ENCODE data around the gene KRTAP4-3.
"Not testable (repeated sequence)": the region's sequence is repeated elsewhere in the genome, so short reads cannot be mapped to it uniquely, and the experiment has no call there.

The KRTAP4-3 gene

DNA sequence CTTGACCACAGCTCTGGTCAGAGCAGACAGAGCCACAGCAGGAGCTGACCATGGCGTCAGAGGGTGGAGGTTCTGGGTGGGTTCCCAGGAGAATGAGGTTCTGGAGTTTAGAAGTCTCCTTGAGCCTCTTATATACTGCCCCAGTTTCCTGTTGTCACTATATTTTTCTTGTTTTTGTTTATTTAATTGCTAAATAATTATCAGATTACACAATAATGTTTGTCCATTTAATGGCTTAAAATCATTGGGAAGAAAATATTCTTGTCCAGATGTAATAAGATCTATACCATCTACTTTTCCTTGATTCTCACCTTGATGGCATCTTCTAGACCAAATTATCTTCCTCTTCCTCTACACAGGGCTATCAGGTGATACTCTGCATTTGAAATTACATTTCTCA is at the start of gene KRTAP4-3:
Gene KRTAP4-3, minus strand, starts transcription at position 101 of the 400 bp plus-strand sequence. Its CDS starts 49 bp downstream, at position 52.
- DNase-seq (ENCODE audit: low read depth in 2 of 2) = no peak

DNA sequence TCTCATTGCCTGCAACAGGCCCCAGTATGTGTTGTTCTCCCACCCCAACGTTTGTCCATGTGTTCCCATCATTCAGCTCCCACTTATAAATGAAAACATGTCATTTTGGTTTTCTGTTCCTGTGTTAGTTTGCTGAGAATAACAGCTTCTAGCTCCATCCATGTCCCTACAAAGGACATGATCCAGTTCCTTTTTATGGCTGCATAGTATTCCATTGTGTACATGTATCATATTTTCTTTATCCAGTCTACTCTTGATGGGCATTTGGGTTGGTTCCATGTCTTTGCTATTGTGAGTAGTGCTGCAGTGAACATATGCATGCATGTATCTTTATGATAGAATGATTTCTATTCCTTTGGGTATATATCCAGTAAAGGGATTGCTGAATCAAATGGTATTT is 47.7 kb upstream of the KRTAP4-3 start:
- no peak for DNase-seq (ENCODE audit: low read depth in 2 of 2)

DNA sequence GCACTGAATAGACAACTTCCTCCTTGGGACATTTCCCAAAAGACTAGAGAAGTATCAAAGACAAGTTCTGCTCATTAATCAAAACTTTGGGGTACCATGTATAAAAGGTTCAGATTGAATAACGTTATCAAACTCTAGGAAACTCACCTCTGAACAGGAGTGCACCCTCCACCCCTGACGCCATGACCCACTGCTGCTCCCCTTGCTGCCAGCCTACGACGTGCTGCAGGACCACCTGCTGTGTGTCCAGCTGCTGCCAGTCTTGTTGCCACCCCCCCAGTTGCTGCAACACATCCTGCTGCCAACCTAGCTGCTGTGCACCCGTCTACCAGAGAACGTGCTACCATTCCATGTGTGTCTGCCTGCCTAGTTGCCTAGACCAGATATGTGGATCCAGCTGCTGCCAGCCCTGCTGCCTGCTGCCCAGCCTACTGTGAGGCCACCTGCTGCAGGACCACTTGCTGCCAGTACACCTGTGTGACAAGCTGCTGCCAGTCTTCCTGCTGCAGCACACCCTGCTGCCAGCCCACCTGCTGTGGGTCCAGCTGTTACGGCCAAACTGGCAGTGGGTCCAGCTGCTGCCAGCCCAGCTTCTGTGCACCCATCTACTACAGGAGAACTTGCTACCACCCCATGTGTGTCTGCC is 44.6 kb upstream of the KRTAP4-3 start:
- DNase-seq (ENCODE audit: low read depth in 2 of 2) = no peak

DNA sequence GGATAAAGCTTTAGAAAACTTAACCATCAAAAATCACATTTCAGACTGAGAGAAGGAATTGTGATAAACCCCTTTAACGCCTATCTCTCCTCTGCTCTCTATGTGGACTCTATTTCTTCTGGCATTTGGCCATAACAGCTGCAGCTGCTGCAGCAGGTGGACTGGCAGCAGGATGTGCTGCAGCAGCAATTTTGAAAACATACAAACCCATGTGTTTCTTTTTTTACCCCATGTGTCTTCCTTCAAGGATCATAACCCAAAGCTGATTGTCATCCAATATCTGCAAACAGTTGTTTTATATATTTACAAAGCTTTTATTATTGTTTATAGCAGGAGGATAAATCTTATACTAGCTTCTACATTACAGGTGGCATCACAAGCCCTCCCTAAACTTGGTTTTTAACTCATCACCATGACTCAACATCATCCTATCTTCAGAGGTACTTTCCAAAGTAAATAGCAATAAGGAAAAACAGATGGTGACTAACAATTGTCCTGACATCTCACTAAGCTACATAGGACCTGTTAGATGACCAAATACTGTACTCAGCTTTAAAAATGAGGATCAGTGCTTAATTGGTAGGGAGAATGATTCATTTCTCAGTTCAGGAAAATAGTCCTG is 43.9 kb upstream of the KRTAP4-3 start:
- no peak for DNase-seq (ENCODE audit: low read depth in 2 of 2)

DNA sequence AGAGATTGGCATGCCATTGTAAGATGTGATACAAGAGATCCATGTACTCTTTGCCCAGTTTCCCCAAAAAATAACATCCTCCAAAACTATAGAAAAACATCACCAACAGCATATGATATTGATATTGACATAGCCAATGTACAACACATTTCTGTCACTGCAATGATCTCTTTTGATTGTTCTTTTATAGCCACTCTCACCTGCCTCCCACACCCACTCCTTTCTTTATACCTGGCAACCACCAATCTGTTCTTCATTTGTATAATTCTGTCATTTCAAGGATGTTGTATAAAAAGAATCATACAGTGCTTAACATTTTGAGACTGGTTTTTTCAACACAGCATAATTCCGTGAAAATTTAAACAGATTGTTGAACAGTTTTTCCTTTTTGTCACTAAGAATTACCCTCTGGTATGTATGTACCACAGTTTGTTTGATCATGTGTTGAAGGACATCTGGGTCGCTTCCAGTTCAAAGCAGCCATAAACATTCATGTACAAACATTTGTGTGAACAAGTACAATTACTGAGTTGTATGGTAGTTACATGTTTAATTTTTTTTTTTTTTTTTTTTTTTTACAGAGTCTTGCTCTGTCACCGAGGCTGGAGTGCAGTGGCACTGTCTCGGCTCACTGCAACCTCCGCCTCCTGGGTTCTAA is 31.5 kb upstream of the KRTAP4-3 start:
- no peak for DNase-seq (ENCODE audit: low read depth in 2 of 2)

DNA sequence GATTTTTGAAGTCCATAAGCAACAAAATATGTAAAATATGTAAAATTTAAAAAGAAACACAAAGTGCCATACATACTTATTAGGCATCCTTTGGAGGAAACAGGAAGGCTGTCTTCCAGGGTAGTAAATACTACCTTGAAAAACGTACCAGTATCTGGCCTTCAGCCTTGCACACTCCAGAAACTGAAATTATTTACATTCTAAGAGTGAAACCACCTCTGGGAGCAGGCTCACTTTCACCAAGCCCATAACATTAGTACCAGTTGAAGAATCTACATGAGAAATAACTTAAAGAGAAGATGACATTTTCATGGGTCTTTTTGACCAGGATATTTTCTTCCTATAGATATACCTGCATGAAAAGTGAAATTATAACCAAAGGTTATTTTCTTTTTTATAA is 28.0 kb upstream of the KRTAP4-3 start:
- DNase-seq (ENCODE audit: low read depth in 2 of 2) = no peak

DNA sequence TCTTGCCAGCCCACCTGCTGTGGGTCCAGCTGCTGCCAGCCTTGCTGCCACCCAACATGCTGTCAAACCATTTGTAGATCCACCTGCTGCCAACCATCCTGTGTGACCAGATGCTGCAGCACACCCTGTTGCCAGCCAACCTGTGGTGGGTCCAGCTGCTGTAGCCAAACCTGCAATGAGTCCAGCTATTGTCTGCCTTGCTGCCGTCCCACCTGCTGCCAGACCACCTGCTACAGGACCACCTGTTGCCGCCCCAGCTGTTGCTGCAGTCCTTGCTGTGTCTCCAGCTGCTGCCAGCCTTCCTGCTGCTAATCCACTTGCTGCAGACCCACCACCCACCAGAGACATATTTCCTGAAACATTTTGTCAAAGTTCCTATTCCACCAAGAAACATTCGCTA is 22.3 kb upstream of the KRTAP4-3 start:
- DNase-seq (ENCODE audit: low read depth in 2 of 2) = no peak

DNA sequence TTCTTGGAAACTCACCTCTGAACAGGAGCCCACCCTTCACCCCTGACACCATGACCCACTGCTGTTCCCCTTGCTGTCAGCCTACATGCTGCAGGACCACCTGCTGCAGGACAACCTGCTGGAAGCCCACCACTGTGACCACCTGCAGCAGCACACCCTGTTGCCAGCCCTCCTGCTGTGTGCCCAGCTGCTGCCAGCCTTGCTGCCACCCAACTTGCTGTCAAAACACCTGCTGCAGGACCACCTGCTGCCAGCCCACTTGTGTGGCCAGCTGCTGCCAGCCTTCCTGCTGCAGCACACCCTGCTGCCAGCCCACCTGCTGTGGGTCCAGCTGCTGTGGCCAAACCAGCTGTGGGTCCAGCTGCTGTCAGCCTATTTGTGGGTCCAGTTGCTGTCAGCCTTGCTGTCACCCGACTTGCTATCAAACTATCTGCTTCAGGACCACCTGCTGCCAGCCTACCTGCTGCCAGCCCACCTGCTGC is 21.9 kb upstream of the KRTAP4-3 start, which contains the start of gene KRTAP9-1:
Gene KRTAP9-1, plus strand, starts transcription at position 51 of the 482 bp plus-strand sequence. Its CDS starts 0 bp downstream, at position 51.
- DNase-seq (ENCODE audit: low read depth in 2 of 2) = not testable (repeated sequence)

DNA sequence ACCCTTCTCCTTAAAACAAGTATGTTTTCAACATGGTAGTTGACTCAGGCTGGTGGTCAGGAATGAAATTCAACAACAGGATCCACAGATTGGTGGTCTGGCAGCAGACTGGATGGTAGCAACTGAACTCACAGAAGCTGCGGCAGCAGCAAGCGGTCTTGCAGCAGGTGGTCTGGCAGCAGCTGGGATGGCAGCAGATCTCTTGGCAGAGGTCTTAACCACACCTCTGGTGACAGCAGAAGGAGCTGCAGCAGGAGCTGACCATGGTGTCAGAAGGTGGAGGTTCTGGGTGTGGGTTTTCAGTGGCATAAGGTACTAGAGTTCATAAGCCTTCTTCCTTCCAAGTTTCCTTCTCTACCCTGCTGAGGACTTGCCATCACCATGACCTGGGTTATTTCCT is 18.9 kb upstream of the KRTAP4-3 start:
- no peak for DNase-seq (ENCODE audit: low read depth in 2 of 2)

DNA sequence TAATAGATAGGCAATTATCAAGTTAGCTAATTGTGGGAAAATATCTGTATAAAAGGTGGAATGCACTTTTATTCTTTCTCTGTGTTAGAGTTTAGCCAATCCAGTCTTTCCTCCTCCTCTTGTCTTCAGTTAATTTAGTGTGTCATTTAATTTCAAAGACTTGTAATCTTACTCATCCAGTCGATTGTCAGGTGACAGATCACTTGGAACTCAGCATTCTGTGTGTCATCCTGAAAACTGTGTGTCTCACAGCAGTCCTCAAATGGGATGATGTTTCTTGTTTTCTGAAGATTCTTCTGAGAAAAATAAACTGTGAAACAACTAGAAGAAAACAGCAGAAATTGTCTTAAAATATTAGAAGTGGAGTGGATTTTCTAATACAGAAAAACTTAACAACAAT is 17.0 kb upstream of the KRTAP4-3 start:
- DNase-seq (ENCODE audit: low read depth in 2 of 2) = no peak

DNA sequence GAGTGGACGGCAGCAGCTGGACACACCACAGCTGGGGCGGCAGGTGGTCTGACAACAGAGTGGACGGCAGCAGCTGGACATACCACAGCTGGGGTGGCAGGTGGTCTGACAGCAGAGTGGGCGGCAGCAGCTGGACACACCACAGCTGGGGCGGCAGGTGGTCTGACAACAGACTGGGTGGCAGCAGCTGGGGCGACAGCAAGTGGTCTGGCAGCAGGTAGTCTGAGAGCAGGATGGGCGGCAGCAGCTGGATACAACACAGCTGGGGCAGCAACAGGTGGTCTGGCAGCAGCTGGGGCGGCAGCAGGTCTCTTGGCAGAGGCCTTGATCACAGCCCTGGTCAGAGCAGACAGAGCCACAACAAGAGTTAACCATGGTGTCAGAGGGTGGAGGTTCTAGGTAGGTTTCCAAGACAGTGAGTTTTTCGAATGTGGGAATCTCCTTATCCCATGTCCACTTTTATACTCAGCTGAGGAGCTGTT is 16.5 kb upstream of the KRTAP4-3 start, which contains the start of gene KRTAP4-1:
Gene KRTAP4-1, minus strand, starts transcription at position 432 of the 482 bp plus-strand sequence. Its CDS starts 57 bp downstream, at position 375.
- no peak for DNase-seq (ENCODE audit: low read depth in 2 of 2)

DNA sequence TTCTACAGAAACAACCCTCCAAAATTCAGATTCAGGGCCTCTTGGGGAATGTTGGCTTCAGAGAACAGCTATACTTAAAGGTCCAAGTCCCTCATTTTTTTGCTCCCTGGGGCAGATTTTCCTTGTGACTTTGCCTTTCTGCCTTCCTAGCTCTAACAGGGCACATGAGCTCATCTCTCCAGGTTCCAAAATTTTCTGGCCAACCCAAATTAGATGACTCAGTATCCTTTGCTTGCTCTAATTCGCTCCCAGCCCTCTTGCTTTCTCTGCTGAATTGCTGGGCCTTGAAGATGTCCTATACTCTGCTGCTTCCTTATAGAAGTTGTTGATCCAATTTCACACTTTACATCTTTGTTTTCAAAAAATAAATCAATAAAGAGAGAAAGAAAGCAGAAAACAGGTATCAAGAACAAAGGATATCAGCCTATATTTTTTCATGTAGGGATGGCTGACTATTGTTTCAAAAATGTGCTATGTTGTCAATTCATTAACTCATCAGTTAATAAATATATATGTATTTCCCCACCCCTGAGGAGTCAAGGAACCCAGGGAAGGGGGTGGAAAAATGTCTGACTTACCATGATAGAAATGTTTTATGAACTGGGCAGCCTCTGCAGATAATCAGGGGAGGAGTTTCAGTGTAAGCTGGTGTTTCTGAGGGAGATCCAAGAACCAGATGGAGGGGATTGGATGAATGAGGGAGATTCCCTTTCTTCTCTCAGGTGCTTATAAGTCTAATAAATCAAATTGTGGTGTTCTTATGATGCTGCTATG is 11.0 kb upstream of the KRTAP4-3 start:
- DNase-seq (ENCODE audit: low read depth in 2 of 2) = no peak

DNA sequence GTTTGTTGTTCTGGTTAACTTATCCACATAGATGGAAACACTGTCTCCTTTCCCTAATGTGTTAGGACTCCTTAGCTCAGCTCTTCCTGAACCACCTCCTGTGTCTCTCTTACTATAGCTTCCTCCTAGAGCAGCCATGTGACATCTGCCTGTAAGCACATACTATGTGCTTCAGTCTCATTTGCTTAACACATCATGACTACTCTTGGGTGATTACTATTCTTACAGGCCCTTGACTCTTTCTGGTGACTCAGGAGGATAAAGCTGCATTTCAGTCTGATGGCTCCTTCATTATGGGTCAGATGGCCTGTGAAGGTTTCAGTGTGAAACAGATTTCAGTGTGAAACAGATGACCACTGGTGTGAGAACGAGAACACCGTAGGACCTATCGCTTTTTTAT is 10.3 kb upstream of the KRTAP4-3 start:
- DNase-seq (ENCODE audit: low read depth in 2 of 2) = no peak

DNA sequence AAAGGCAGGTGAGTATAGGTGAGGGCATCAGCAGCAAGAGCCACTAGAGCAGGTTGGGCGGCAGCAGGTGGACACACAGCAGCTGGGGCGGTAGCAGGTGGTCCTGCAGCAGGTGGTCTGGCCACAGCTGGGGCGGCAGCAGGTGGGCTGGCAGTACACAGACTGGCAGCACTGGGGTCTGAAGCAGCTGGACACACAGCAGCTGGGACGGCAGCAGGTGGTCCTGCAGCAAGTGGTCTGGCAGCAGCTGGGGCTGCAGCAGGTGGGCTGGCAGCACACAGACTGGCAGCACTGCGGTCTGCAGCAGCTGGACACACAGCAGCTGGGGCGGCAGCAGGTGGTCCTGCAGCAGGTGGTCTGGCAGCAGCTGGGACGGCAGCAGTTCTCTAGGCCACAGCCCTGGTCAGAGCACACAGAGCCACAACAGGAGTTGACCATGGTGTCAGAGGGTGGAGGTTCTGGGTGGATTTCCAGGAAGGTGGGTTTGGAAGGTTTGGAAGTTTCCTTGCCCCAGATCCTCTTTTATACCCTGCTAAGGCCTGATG is 9.8 kb upstream of the KRTAP4-3 start, which contains the start of gene KRTAP4-2:
Gene KRTAP4-2, minus strand, starts transcription at position 495 of the 545 bp plus-strand sequence. Its CDS starts 57 bp downstream, at position 438.
- no peak for DNase-seq (ENCODE audit: low read depth in 2 of 2)

DNA sequence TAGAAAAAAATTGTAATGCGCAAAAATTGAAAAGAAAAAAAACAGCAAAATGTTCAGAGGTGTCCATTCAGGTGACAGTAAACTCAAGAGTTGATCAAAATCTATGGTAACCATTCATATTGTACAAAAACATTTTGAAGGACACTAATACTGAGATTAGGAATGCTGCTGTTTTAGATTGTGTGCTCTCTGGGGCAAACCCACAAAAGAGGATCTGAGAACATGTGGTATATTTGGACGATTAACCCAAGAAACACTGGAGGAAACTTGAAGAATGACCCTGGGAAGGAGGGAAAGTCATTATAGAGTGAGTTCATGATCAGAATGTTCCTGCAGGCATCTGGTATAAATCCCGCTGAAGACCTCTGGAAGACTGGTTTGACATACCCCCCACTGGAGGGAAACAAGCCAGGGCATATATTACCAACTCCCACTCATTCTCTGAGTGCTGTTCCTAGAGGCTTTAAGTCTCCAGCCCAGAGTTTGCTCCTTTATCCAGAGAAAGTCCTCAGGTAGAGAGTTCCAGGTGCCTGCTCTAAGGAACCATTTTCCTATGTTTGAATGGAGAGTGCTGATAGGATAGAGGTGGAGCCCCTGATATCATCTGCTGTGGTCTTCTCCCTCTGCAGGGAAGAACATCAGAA is 8.8 kb upstream of the KRTAP4-3 start:
- no peak for DNase-seq (ENCODE audit: low read depth in 2 of 2)

DNA sequence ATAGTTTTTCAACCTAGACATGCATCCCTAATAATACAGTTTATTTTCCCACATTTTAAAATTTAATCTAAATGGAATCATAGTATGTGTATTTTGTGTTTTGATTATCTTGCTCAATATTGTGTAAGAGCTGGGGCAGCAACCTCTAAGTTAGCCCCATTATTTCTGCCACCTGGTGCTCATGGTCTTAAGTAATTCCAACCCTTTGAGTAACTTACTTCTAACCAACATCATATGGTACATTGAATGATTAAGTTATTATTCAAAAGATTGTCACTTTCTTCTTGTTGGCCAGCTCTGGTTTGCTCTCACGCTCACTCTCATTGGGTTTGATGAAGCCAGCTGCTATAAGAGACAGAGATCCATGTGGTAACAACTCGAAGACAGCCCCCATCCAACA is 3.9 kb upstream of the KRTAP4-3 start:
- DNase-seq (ENCODE audit: low read depth in 2 of 2) = no peak

DNA sequence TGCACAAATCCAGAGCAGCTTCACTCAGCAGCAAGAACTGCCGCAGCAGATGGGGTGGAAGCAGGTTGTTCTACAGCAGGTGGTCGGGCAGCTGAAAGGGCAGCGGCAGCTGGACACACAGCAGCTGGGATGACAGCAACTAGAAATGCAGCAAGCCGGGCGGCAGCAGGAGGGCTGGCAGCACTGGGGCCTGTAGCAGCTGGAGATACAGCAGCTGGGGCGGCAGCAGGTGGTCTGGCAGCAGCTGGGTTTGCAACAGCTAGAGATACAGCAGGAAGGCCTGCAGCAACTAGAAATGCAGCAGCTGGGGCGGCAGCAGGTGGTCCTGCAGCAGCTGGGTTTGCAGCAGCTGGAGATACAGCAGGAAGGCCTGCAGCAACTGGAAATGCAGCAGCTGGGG is 460 bp downstream of the KRTAP4-3 start:
- no peak for DNase-seq (ENCODE audit: low read depth in 2 of 2)

DNA sequence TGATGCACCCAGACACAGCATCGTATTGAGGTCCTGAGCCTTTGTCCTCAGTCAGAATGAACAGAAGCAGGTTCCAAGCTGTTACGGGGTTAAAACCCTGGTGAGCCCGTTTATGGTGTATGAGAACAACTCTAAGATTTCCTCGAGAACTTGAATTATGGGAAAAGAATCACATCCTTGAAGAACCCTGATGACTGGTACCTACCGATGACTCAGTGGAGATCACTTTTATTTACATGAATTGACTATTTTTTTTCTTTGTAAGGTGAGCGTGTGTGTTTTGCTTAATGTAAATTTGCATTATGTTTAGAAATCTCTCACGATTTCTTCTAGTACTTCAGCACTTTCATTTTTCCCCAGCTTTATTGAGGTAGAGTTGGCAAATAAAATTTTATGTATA is 4.2 kb downstream of the KRTAP4-3 start:
- DNase-seq (ENCODE audit: low read depth in 2 of 2) = no peak

DNA sequence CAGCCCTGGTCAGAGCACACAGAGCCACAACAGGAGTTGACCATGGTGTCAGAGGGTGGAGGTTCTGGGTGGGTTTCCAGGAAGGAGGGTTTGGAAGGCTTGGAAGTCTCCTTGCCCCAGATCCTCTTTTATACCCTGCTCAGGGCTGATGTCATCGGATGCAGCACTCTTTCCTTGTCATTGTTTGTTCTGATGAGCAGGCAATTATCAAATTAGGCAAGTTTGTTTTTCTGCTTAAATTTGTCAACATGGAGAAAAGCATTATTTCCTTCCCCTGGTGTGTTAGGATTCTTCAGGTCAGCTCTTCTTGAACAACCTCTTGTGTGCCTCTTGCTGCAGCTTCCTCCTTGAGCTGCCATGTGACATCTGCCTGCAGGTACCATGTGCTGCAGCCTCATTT is 7.4 kb downstream of the KRTAP4-3 start, which contains the start of gene KRTAP4-4:
Gene KRTAP4-4, minus strand, starts transcription at position 101 of the 400 bp plus-strand sequence. Its CDS starts 57 bp downstream, at position 44.
- DNase-seq (ENCODE audit: low read depth in 2 of 2) = no peak

DNA sequence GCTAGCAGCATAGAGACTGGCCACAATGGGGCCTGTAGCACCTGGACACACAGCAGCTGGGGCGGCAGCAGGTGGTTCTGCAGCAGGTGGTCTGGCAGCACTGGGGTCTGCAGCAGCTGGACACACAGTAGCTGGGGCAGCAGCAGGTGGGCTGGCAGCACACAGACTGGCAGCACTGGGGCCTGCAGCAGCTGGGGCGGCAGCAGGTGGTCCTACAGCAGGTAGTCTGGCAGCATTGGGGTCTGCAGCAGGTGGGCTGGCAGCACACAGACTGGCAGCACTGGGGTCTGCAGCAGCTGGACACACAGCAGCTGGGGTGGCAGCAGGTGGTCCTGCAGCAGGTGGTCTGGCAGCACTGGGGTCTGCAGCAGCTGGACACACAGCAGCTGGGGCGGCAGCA is 7.8 kb downstream of the KRTAP4-3 start:
- DNase-seq (ENCODE audit: low read depth in 2 of 2) = not testable (repeated sequence)

DNA sequence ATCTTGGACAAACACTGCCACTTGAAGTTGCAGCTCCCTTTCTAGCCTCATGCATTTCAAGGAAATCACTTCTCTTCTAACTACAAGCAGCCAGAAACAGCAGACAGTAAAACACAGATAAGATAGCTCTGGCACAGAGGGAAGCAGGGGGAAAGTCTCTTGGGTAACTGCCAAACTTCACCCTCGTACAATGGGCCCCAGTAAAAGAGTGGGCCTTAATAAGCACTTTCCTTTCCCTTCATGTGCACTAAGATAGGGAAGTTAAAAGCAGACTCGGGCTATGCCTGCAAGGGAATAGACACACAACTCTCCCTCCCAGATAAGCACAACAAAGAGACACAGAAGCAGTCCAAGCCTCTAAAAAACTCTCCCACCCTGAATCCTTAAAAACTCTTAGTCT is 14.2 kb downstream of the KRTAP4-3 start:
- DNase-seq (ENCODE audit: low read depth in 2 of 2) = no peak
